HG02588 (cell line): Measurements from ENCODE around the gene MAEL.
A peak's percentile ranks its signal among the peaks of the same experiment; 100 is the strongest.
"Not testable (repeated sequence)": the region's sequence is repeated elsewhere in the genome, so short reads cannot be mapped to it uniquely, and the experiment has no call there.

ENCODE experiments used
- ATAC-seq: cut with Tn5 transposase; IDR thresholded peaks from one replicate; pipeline ENCODE4 v1.9.1; 2021; ENCODE audit warnings: mild to moderate bottlenecking, moderate library complexity; ENCODE audit not compliant: unreplicated experiment

Gene MAEL

GRCh38 chr1:166977951-166978350 lies 11.1 kb upstream of the MAEL start:
- no peak for ATAC-seq

GRCh38 chr1:166978821-166979220 lies 10.3 kb upstream of the MAEL start:
- ATAC-seq = peak; percentile 35

- ATAC-seq = no peak
Measured at GRCh38 chr1:166980383-166980782, 8.7 kb upstream of the MAEL start.

GRCh38 chr1:166980818-166981217 lies 8.3 kb upstream of the MAEL start:
- no peak for ATAC-seq

GRCh38 chr1:166981589-166981988 lies 7.5 kb upstream of the MAEL start:
- no peak for ATAC-seq

- ATAC-seq = no peak
Measured at GRCh38 chr1:166999075-166999474, 10.0 kb downstream of the MAEL start.

- ATAC-seq = peak; percentile 47
Measured at GRCh38 chr1:166999500-167000055, 10.5 kb downstream of the MAEL start.

GRCh38 chr1:167000546-167000945 lies 11.5 kb downstream of the MAEL start:
- no peak for ATAC-seq

GRCh38 chr1:167002354-167002753 lies 13.3 kb downstream of the MAEL start:
- ATAC-seq = no peak

- no peak for ATAC-seq
Measured at GRCh38 chr1:167003711-167004110, 14.6 kb downstream of the MAEL start.

GRCh38 chr1:167011560-167012191 lies 22.6 kb downstream of the MAEL start:
- ATAC-seq = no peak

GRCh38 chr1:167012570-167012969 lies 23.5 kb downstream of the MAEL start:
- ATAC-seq = no peak

GRCh38 chr1:167013108-167013929 lies 24.2 kb downstream of the MAEL start:
- ATAC-seq = no peak

- ATAC-seq = no peak
Measured at GRCh38 chr1:167016100-167016750, 27.1 kb downstream of the MAEL start.

GRCh38 chr1:167022384-167022783 lies 33.3 kb downstream of the MAEL start:
- ATAC-seq = no peak

GRCh38 chr1:167029553-167029952 lies 40.5 kb downstream of the MAEL start:
- ATAC-seq = not testable (repeated sequence)

GRCh38 chr1:167033646-167034045 lies 44.6 kb downstream of the MAEL start:
- ATAC-seq = no peak

- ATAC-seq = peak; percentile 98
Measured at GRCh38 chr1:167043752-167044488, 54.8 kb downstream of the MAEL start.

GRCh38 chr1:167051907-167052306 lies 62.8 kb downstream of the MAEL start:
- no peak for ATAC-seq

GRCh38 chr1:167052389-167052788 lies 63.3 kb downstream of the MAEL start:
- ATAC-seq = no peak

GRCh38 chr1:167054531-167054930 lies 65.5 kb downstream of the MAEL start:
- ATAC-seq = no peak
